ENCODE results near the gene KCNA5.

The KCNA5 gene

GRCh38 chr12:5068126-5068525, 24.4 kb downstream of the KCNA5 start:
- no peak for DNase-seq

GRCh38 chr12:5068619-5069018, 24.9 kb downstream of the KCNA5 start:
- no peak for DNase-seq

- no peak for DNase-seq
Measured at GRCh38 chr12:5070090-5070489, 26.4 kb downstream of the KCNA5 start.

- DNase-seq: no peak
Measured at GRCh38 chr12:5071496-5071895, 27.8 kb downstream of the KCNA5 start.

- no peak for DNase-seq
Measured at GRCh38 chr12:5072311-5072710, 28.6 kb downstream of the KCNA5 start.

GRCh38 chr12:5073054-5073453, 29.4 kb downstream of the KCNA5 start:
- no peak for DNase-seq

GRCh38 chr12:5073853-5074252, 30.2 kb downstream of the KCNA5 start:
- no peak for DNase-seq

- no peak for DNase-seq
Measured at GRCh38 chr12:5076761-5077160, 33.1 kb downstream of the KCNA5 start.

- DNase-seq: no peak
Measured at GRCh38 chr12:5078423-5078822, 34.7 kb downstream of the KCNA5 start.

GRCh38 chr12:5081016-5081415, 37.3 kb downstream of the KCNA5 start:
- no peak for DNase-seq

GRCh38 chr12:5083955-5084849, 40.5 kb downstream of the KCNA5 start:
- no peak for DNase-seq

- DNase-seq: no peak
Measured at GRCh38 chr12:5085896-5086295, 42.2 kb downstream of the KCNA5 start.

GRCh38 chr12:5087831-5088554, 44.3 kb downstream of the KCNA5 start:
- DNase-seq: no peak

GRCh38 chr12:5088586-5089264, 45.0 kb downstream of the KCNA5 start:
- no peak for DNase-seq

- DNase-seq: no peak
Measured at GRCh38 chr12:5094551-5094950, 50.9 kb downstream of the KCNA5 start.

GRCh38 chr12:5094986-5095385, 51.3 kb downstream of the KCNA5 start:
- DNase-seq: no peak
